NT2/D1 (cell line): Measurements from ENCODE around the gene EMILIN2.

Experiments used
- DNase-seq: peaks from one replicate; pipeline ENCODE4 v3.0.0-alpha.2; 2011; ENCODE audit warnings: low read depth, low spot score
- H3K27me3 ChIP-seq: 2 replicates; pipeline ENCODE4 v1.6.0; 2011; ENCODE audit warnings: mild to moderate bottlenecking; ENCODE audit not compliant: insufficient read length, insufficient read depth
- H3K36me3 ChIP-seq: 2 replicates; pipeline ENCODE4 v1.6.1; 2011; ENCODE audit warnings: mild to moderate bottlenecking, low read length, mixed read lengths; ENCODE audit not compliant: insufficient read depth, insufficient read length
- H3K4me1 ChIP-seq: 2 replicates; pipeline ENCODE4 v1.5.1; 2011; ENCODE audit not compliant: insufficient read depth, insufficient read length
- H3K4me3 ChIP-seq: 2 replicates; pipeline ENCODE4 v1.5.1; 2011; ENCODE audit warnings: low read depth; ENCODE audit not compliant: insufficient read length
- H3K9ac ChIP-seq: 2 replicates; pipeline ENCODE4 v1.6.0; 2011; ENCODE audit warnings: low read depth; ENCODE audit not compliant: insufficient read length
- H3K9me3 ChIP-seq: 2 replicates; pipeline ENCODE4 v1.5.1; 2011; ENCODE audit warnings: mild to moderate bottlenecking, low read length; ENCODE audit not compliant: insufficient read depth
- SUZ12 ChIP-seq: IDR thresholded peaks from 2 replicates; pipeline ENCODE4 v1.6.1; 2011; ENCODE audit not compliant: insufficient read length, insufficient read depth; ENCODE audit errors: extremely low read depth
- YY1 ChIP-seq: IDR thresholded peaks from 2 replicates; pipeline ENCODE4 v1.6.1; 2011; ENCODE audit not compliant: insufficient read length, insufficient read depth
- ZNF274 ChIP-seq: IDR thresholded peaks from 2 replicates; pipeline ENCODE4 v1.6.1; 2011; ENCODE audit warnings: mild to moderate bottlenecking, low read depth, low read length

The EMILIN2 gene

GRCh38 chr18:2869207-2869606, 22.4 kb downstream of the EMILIN2 start:
- TF ChIP-seq ZNF274, result no peak
- no peak for TF ChIP-seq SUZ12
- TF ChIP-seq YY1, result no peak
- DNase-seq, result no peak

GRCh38 chr18:2871111-2871720, 24.4 kb downstream of the EMILIN2 start:
- Histone ChIP-seq H3K4me3 (no peak overlapping the region), H3K9me3 (peaks cover under 1% of the 10 kb centered on the region; the same call in 1 of the 2 replicates), H3K27me3 (no peaks in the 10 kb centered on the region), H3K9ac (no peak overlapping the region), H3K36me3 (peaks cover 8% of the 10 kb centered on the region), H3K4me1 (no peaks in the 10 kb centered on the region)
- DNase-seq, result no peak
- TF ChIP-seq SUZ12, result no peak
- TF ChIP-seq YY1, result no peak
- no peak for TF ChIP-seq ZNF274

More at GRCh38 chr18:2869207-2869606, 22.4 kb downstream of the EMILIN2 start:
- Histone ChIP-seq H3K9me3 (peaks cover 5% of the 10 kb centered on the region; the same call in 1 of the 2 replicates), H3K4me1 (no peaks in the 10 kb centered on the region), H3K36me3 (peaks cover 8% of the 10 kb centered on the region), H3K27me3 (no peaks in the 10 kb centered on the region), H3K9ac (no peak overlapping the region), H3K4me3 (no peak overlapping the region)

- no peaks in the 10 kb centered on the region for H3K9me3 ChIP-seq
- no peaks in the 10 kb centered on the region for H3K4me1 ChIP-seq
- TF ChIP-seq YY1 (no peak), ZNF274 (no peak), SUZ12 (no peak)
- no peak for DNase-seq
- H3K36me3 ChIP-seq, result peaks cover 8% of the 10 kb centered on the region
- H3K9ac ChIP-seq, result no peak overlapping the region
- H3K27me3 ChIP-seq, result no peaks in the 10 kb centered on the region
- H3K4me3 ChIP-seq, result no peak overlapping the region
These were observed 25.3 kb downstream of the EMILIN2 start for GRCh38 chr18:2872095-2872494.

- Histone ChIP-seq H3K36me3 (peaks cover 15% of the 10 kb centered on the region), H3K27me3 (no peaks in the 10 kb centered on the region), H3K9me3 (no peaks in the 10 kb centered on the region), H3K4me1 (no peaks in the 10 kb centered on the region), H3K9ac (no peak overlapping the region), H3K4me3 (no peak overlapping the region)
- no peak for DNase-seq
- TF ChIP-seq ZNF274 (no peak), YY1 (no peak), SUZ12 (no peak)
These were observed 28.0 kb downstream of the EMILIN2 start for GRCh38 chr18:2874765-2875164.

GRCh38 chr18:2878656-2879330, 32.0 kb downstream of the EMILIN2 start:
- H3K27me3 ChIP-seq, result no peaks in the 10 kb centered on the region
- H3K4me3 ChIP-seq, result no peak overlapping the region
- peaks cover 9% of the 10 kb centered on the region for H3K4me1 ChIP-seq
- no peak for DNase-seq
- TF ChIP-seq ZNF274, result no peak
- TF ChIP-seq YY1, result no peak
- no peaks in the 10 kb centered on the region for H3K9me3 ChIP-seq
- no peak overlapping the region for H3K9ac ChIP-seq
- peaks cover 10% of the 10 kb centered on the region for H3K36me3 ChIP-seq

- Histone ChIP-seq H3K27me3 (no peaks in the 10 kb centered on the region), H3K36me3 (peaks cover 15% of the 10 kb centered on the region), H3K9me3 (no peaks in the 10 kb centered on the region), H3K4me3 (no peak overlapping the region), H3K9ac (no peak overlapping the region), H3K4me1 (peaks cover 9% of the 10 kb centered on the region)
- TF ChIP-seq ZNF274 (no peak), YY1 (no peak), SUZ12 (no peak)
- no peak for DNase-seq
These were observed 33.1 kb downstream of the EMILIN2 start for GRCh38 chr18:2879889-2880288.

GRCh38 chr18:2880473-2880872, 33.7 kb downstream of the EMILIN2 start:
- Histone ChIP-seq H3K4me1 (peaks cover 9% of the 10 kb centered on the region), H3K36me3 (peaks cover 19% of the 10 kb centered on the region), H3K4me3 (no peak overlapping the region), H3K27me3 (no peaks in the 10 kb centered on the region), H3K9ac (no peak overlapping the region), H3K9me3 (no peaks in the 10 kb centered on the region)
- TF ChIP-seq ZNF274 (no peak), SUZ12 (no peak), YY1 (no peak)
- no peak for DNase-seq
